ENCODE data around the gene ILKAP.

ILKAP gene

GRCh38 chr2:238141541-238142318 is 61.8 kb downstream of the ILKAP start:
- no peak overlapping the region for H3K4me3 ChIP-seq (ENCODE audit: low read depth, low read length)
- DNase-seq (ENCODE audit: low read depth), result no peak
- in situ Hi-C loops (cut with HindIII; ENCODE audit: low sequenced_read_pairs), result no loop called here
- TF ChIP-seq, protein P1, sequence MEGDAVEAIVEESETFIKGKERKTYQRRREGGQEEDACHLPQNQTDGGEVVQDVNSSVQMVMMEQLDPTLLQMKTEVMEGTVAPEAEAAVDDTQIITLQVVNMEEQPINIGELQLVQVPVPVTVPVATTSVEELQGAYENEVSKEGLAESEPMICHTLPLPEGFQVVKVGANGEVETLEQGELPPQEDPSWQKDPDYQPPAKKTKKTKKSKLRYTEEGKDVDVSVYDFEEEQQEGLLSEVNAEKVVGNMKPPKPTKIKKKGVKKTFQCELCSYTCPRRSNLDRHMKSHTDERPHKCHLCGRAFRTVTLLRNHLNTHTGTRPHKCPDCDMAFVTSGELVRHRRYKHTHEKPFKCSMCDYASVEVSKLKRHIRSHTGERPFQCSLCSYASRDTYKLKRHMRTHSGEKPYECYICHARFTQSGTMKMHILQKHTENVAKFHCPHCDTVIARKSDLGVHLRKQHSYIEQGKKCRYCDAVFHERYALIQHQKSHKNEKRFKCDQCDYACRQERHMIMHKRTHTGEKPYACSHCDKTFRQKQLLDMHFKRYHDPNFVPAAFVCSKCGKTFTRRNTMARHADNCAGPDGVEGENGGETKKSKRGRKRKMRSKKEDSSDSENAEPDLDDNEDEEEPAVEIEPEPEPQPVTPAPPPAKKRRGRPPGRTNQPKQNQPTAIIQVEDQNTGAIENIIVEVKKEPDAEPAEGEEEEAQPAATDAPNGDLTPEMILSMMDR (IDR thresholded peaks at IDR 0.05; ENCODE audit: low read depth, low read length, missing control alignments), result no peak

DNA sequence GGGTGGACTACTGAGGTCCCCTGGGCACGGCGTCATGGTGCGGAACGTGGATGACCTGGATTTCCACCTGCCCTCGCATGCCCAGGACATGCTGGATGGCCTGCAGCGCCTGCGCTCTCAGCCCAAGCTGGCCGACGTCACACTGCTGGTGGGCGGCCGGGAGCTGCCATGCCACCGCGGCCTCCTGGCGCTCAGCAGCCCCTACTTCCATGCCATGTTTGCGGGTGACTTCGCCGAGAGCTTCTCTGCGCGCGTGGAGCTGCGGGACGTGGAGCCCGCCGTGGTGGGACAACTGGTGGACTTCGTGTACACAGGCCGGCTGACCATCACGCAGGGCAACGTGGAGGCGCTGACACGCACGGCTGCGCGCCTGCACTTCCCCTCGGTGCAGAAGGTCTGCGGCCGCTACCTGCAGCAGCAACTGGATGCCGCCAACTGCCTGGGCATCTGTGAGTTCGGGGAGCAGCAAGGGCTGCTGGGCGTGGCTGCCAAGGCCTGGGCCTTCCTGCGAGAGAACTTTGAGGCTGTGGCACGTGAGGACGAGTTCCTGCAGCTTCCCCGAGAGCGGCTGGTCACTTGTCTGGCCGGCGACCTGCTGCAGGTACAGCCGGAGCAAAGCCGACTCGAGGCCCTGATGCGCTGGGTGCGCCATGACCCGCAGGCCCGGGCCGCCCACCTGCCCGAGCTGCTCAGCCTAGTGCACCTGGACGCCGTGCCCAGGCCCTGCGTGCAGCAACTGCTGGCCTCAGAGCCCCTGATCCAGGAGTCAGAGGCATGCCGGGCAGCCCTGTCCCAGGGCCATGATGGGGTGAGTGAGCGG is 62.6 kb downstream of the ILKAP start:
- H3K4me3 ChIP-seq (ENCODE audit: low read depth, low read length), result no peak overlapping the region

GRCh38 chr2:238140040-238140439 is 63.5 kb downstream of the ILKAP start:
- no peak for DNase-seq (ENCODE audit: low read depth)
- in situ Hi-C loops (cut with HindIII; ENCODE audit: low sequenced_read_pairs), result no loop called here
- H3K4me3 ChIP-seq (ENCODE audit: low read depth, low read length), result no peak overlapping the region
- TF ChIP-seq, protein P1 (IDR thresholded peaks at IDR 0.05; ENCODE audit: low read depth, low read length, missing control alignments), result no peak

More for the DNA sequence above, 62.6 kb downstream of the ILKAP start:
- in situ Hi-C loops (cut with HindIII; ENCODE audit: low sequenced_read_pairs), result no loop called here
- TF ChIP-seq, protein P1 (IDR thresholded peaks at IDR 0.05; ENCODE audit: low read depth, low read length, missing control alignments), result no peak
- DNase-seq (ENCODE audit: low read depth), result no peak

GRCh38 chr2:238139196-238140039 is 64.1 kb downstream of the ILKAP start:
- H3K4me3 ChIP-seq (ENCODE audit: low read depth, low read length), result no peak overlapping the region
- in situ Hi-C loops (cut with HindIII; ENCODE audit: low sequenced_read_pairs), result no loop called here
- DNase-seq (ENCODE audit: low read depth), result no peak
- TF ChIP-seq, protein P1 (IDR thresholded peaks at IDR 0.05; ENCODE audit: low read depth, low read length, missing control alignments), result peak; percentile 58

DNA sequence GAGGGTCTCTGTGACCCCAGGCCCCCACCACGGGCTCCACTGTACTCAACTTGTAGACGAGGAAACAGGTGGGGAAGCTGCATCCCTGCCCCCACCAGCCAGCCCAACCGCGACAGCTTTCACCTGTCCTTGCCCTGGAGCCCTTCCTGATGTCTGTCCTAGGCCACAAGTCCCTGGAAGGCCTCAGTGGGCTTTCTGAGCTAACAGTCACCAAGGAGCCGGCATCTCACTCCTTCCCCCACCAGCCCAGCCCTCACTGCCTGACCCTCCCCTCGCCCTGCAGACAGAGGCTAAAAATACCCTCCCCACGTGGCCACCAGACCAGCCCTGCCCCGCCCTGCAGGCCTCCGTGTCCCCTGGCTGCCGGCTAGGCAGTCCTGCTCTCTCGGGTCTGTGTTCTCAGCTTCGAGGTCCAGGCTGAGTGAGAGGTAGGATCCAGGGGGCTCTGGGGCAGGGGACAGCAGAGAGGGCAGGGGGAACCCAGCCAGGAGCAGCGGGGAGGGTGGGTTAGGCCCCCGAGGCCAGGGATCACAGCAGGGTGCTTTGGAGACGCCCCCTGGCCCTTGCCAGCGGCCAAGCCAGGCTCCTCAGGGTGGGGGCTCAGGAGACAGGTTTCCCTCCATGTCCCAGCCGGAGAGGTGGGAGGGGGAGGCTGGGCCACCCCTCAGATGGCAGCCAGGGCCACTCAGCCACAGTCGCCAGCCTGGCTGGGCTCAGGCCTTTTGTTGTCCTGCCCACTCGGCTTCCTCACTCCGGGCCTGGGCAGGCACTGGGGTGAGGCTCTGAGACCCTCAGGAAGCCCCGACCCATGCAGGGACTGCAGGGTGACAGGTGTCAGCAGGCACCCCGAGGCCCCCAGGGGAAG is 64.9 kb downstream of the ILKAP start, which contains the start of gene KLHL30:
Gene KLHL30 (plus strand): TSS at position 338 of the 865 bp plus-strand sequence. CDS start 2,087 bp downstream, outside the sequence.
- TF ChIP-seq, protein P1 (IDR thresholded peaks at IDR 0.05; ENCODE audit: low read depth, low read length, missing control alignments), result no peak
- in situ Hi-C loops (cut with HindIII; ENCODE audit: low sequenced_read_pairs), result no loop called here
- H3K4me3 ChIP-seq (ENCODE audit: low read depth, low read length), result no peak within 1 kb of the TSS
- no peak for DNase-seq (ENCODE audit: low read depth)
